Activated T-helper 9 cell treated with anti-CD3 and anti-CD28 coated beads, Interleukin-2, amount 50 U/mL, for 16 hours (primary cell): ENCODE measurements around the gene NCCRP1.
"Not testable (repeated sequence)": the region's sequence is repeated elsewhere in the genome, so short reads cannot be mapped to it uniquely, and the experiment has no call there.

Experiments used
- DNase-seq: peaks from one replicate; pipeline ENCODE4 v3.0.0-alpha.2; 2020; ENCODE audit warnings: low read depth

The NCCRP1 gene

DNA sequence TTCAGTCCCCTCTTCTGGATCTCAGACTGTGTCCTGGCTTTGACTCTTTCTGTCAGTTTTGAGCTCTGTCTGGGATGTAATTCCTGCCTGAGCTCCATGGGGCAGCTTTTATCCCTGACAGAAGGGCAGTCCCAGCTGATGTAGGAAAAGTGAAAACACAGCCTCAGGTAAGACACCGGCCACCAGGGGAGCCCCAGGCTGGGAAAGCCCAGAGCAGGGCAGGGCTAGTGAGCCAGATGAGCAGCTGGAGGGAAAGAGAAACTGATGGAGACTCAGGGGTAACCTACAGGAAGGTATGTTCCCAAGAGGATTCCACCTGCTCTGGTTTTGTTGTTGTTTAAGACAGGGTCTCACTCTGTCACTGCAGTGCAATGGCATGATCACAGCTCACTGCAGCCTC lies 48.4 kb downstream of the NCCRP1 start:
- not testable (repeated sequence) for DNase-seq

- DNase-seq = no peak
Observed at GRCh38 chr19:39246951-39247669, 50.3 kb downstream of the NCCRP1 start.

- DNase-seq = no peak
Observed at GRCh38 chr19:39247701-39248664, 51.2 kb downstream of the NCCRP1 start.

GRCh38 chr19:39248806-39249205 lies 52.0 kb downstream of the NCCRP1 start, which contains the start of gene IFNL4:
TSS of gene IFNL4 (minus strand) at chr19:39248856.
- no peak for DNase-seq

- DNase-seq = no peak
Observed at GRCh38 chr19:39251081-39251480, 54.3 kb downstream of the NCCRP1 start.
